Omental fat pad (tissue), 4 donors: ENCODE results near the gene KLK7. TPM values are rescaled to one million over a fixed set of nuclear protein-coding genes. Genes with fewer than 3 reads are reported as not detected.

Experiments used
- ATAC-seq: fragments of 150-250 bp; one replicate; pipeline ENCODE4 v1.9.1; 2016; ENCODE audit warnings: mild to moderate bottlenecking, moderate library complexity; ENCODE audit not compliant: low FRiP score
- DNase-seq: peaks from one replicate; pipeline ENCODE4 v3.0.0-alpha.2; 2019; ENCODE audit warnings: low spot score
- CTCF ChIP-seq, 3 donors: fragments of 450-650 bp; IDR thresholded peaks; one replicate each; pipeline ENCODE4 v1.5.1; 2016 to 2017; ENCODE audit warnings: antibody characterized with exemption in 3 of 3, mild to moderate bottlenecking in 3 of 3, moderate library complexity in 2 of 3
- total RNA-seq, 4 donors: library from RNA; depleted of rRNA; stranded (reverse); fragments of >200 nt; gene quantifications; one replicate each; pipeline ENCODE4 v1.1.0, GENCODE V29; 2016

The KLK7 gene
- total RNA-seq, 4 donors from 2014 or later = 3.6 to 61.7 (median 16.6) TPM; not detected in 1

GRCh38 chr19:51012661-51013190 is 29.0 kb upstream of the KLK7 start:
- no peak for DNase-seq
- ATAC-seq = no peak
- TF ChIP-seq CTCF (IDR thresholded peaks at IDR 0.05) = no peak

- ATAC-seq (no peak), DNase-seq (no peak)
- no peak for TF ChIP-seq CTCF (IDR thresholded peaks at IDR 0.05)
Measured at GRCh38 chr19:51010066-51010795, 26.5 kb upstream of the KLK7 start.

DNA sequence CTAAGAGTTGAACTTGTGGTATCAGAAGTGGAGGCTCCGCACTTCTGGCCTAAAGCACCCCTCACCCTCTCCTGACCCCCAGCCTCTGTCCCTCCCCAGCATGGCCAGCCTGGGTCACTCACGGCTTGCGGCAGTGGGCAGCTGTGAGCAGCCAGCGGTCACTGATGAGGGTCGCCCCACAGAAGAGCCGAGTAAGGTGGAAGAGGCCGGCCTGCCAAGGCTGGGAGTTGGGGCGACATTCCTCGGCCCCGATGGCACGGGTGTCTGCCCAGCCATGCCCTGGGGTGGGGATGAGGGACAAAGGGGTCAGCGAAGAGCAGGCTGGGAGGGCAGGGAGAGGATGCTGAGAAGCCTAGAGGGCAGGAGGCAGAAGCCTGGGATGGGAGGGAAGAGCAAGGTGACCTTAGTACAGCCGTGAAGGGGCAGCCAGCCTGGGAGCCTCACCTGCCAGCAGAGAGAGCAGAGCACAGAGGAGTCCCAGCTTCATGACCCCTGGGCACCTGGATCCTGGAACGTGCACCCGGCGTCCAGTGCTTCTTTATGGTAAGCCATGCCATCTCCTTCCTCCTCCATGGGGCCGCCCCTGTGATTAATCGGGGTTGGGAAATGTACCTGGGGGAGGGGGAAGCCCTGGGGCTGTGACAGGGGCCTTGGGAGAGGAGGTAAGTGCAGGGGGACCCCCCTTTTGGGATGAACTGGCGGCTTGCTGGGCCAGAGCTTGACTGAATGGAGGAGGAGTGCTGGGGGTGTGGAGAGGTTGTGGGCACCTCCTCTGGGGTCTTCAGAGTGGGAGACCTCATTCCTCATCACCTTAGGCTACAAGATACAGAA is 25.6 kb upstream of the KLK7 start:
- ATAC-seq = no peak
- DNase-seq = no peak
- no peak for TF ChIP-seq CTCF (IDR thresholded peaks at IDR 0.05)

GRCh38 chr19:51007488-51007887 is 23.8 kb upstream of the KLK7 start:
- ATAC-seq (no peak), DNase-seq (no peak)
- no peak for TF ChIP-seq CTCF (IDR thresholded peaks at IDR 0.05)

- DNase-seq = no peak
- no peak for TF ChIP-seq CTCF (IDR thresholded peaks at IDR 0.05)
- ATAC-seq = no peak
Measured at GRCh38 chr19:51006406-51006805, 22.7 kb upstream of the KLK7 start.

GRCh38 chr19:51005248-51005647 is 21.5 kb upstream of the KLK7 start:
- ATAC-seq = no peak
- no peak for TF ChIP-seq CTCF (IDR thresholded peaks at IDR 0.05)
- DNase-seq = no peak
